WTC11 (cell line): ENCODE data around the gene APMAP.

Experiments used
- CBFB ChIP-seq: sonication (generic); formaldehyde crosslinking; IDR thresholded peaks from 2 replicates; pipeline ENCODE4 v1.8.1; 2022; ENCODE audit warnings: mild to moderate bottlenecking, low read depth, missing genetic modification reagents
- ELF4 ChIP-seq: sonication (generic); formaldehyde crosslinking; IDR thresholded peaks from 2 replicates; pipeline ENCODE4 v1.8.1; 2022; ENCODE audit warnings: low read depth, mild to moderate bottlenecking, moderate library complexity, missing genetic modification reagents
- FOXK1 ChIP-seq: sonication (generic); formaldehyde crosslinking; IDR thresholded peaks from 2 replicates; pipeline ENCODE4 v1.8.0; 2022; ENCODE audit warnings: mild to moderate bottlenecking, moderate library complexity, missing genetic modification reagents
- FOXP1 ChIP-seq: sonication (generic); formaldehyde crosslinking; IDR thresholded peaks from 2 replicates; pipeline ENCODE4 v1.8.0; 2022; ENCODE audit warnings: missing genetic modification reagents, mild to moderate bottlenecking, moderate library complexity, borderline replicate concordance
- NFYB ChIP-seq: sonication (generic); formaldehyde crosslinking; conservative IDR thresholded peaks from 2 replicates; pipeline ENCODE4 v1.8.0; 2022; ENCODE audit warnings: low read depth, missing genetic modification reagents
- NR3C1 ChIP-seq: sonication (generic); formaldehyde crosslinking; conservative IDR thresholded peaks from 2 replicates; pipeline ENCODE4 v1.8.1; 2023; ENCODE audit warnings: low read depth, mild to moderate bottlenecking, missing genetic modification reagents
- TCF7 ChIP-seq: sonication (generic); formaldehyde crosslinking; IDR thresholded peaks from 2 replicates; pipeline ENCODE4 v1.8.0; 2022; ENCODE audit warnings: mild to moderate bottlenecking, low read depth, missing genetic modification reagents, moderate library complexity
- TF ChIP-seq, protein P1 (sequence below): fragments of 200-600 bp; IDR thresholded peaks from 2 replicates; pipeline ENCODE4 v1.8.0; 2022; ENCODE audit warnings: antibody characterized with exemption
- TF ChIP-seq, protein P2 (sequence below): sonication (generic); formaldehyde crosslinking; IDR thresholded peaks from 2 replicates; pipeline ENCODE4 v1.8.0; 2023; ENCODE audit warnings: missing genetic modification reagents, mild to moderate bottlenecking, borderline replicate concordance
- TF ChIP-seq, protein P3 (sequence below): sonication (generic); formaldehyde crosslinking; IDR thresholded peaks from 2 replicates; pipeline ENCODE4 v1.8.0; 2022; ENCODE audit warnings: mild to moderate bottlenecking, missing genetic modification reagents
- TF ChIP-seq, protein P4 (sequence below): sonication (generic); formaldehyde crosslinking; IDR thresholded peaks from 2 replicates; pipeline ENCODE4 v1.8.0; 2023; ENCODE audit warnings: mild to moderate bottlenecking, missing genetic modification reagents
- TF ChIP-seq, protein P5 (sequence below): sonication (generic); formaldehyde crosslinking; IDR thresholded peaks from 2 replicates; pipeline ENCODE4 v1.8.1; 2023; ENCODE audit warnings: mild to moderate bottlenecking, missing genetic modification reagents, moderate library complexity
- TF ChIP-seq, protein P6 (sequence below): sonication (generic); formaldehyde crosslinking; IDR thresholded peaks from 2 replicates; pipeline ENCODE4 v1.8.0; 2022; ENCODE audit warnings: mild to moderate bottlenecking, missing genetic modification reagents

DNA sequence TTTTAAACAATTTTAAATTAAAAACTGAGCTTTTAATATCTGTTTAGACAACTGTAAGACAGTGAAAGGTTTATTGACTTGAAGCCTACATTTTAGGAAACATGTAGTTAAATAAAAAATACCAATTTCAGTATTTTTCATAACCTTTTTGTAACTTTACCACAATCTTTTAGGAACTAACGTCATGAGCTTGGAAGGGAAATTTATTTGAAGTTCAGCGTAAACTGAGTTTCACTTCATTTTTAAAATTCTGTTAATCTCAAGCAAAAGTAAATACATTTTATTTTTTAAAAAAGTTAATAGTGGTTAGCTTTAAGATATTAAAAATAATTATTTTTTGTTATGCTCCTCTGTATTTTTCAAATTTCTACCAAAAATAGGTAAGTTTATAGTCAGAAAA lies 38.0 kb downstream of the APMAP start:
- TF ChIP-seq, protein P1, sequence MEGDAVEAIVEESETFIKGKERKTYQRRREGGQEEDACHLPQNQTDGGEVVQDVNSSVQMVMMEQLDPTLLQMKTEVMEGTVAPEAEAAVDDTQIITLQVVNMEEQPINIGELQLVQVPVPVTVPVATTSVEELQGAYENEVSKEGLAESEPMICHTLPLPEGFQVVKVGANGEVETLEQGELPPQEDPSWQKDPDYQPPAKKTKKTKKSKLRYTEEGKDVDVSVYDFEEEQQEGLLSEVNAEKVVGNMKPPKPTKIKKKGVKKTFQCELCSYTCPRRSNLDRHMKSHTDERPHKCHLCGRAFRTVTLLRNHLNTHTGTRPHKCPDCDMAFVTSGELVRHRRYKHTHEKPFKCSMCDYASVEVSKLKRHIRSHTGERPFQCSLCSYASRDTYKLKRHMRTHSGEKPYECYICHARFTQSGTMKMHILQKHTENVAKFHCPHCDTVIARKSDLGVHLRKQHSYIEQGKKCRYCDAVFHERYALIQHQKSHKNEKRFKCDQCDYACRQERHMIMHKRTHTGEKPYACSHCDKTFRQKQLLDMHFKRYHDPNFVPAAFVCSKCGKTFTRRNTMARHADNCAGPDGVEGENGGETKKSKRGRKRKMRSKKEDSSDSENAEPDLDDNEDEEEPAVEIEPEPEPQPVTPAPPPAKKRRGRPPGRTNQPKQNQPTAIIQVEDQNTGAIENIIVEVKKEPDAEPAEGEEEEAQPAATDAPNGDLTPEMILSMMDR, result no peak
- no peak for TF ChIP-seq NFYB
- TF ChIP-seq, protein P2, sequence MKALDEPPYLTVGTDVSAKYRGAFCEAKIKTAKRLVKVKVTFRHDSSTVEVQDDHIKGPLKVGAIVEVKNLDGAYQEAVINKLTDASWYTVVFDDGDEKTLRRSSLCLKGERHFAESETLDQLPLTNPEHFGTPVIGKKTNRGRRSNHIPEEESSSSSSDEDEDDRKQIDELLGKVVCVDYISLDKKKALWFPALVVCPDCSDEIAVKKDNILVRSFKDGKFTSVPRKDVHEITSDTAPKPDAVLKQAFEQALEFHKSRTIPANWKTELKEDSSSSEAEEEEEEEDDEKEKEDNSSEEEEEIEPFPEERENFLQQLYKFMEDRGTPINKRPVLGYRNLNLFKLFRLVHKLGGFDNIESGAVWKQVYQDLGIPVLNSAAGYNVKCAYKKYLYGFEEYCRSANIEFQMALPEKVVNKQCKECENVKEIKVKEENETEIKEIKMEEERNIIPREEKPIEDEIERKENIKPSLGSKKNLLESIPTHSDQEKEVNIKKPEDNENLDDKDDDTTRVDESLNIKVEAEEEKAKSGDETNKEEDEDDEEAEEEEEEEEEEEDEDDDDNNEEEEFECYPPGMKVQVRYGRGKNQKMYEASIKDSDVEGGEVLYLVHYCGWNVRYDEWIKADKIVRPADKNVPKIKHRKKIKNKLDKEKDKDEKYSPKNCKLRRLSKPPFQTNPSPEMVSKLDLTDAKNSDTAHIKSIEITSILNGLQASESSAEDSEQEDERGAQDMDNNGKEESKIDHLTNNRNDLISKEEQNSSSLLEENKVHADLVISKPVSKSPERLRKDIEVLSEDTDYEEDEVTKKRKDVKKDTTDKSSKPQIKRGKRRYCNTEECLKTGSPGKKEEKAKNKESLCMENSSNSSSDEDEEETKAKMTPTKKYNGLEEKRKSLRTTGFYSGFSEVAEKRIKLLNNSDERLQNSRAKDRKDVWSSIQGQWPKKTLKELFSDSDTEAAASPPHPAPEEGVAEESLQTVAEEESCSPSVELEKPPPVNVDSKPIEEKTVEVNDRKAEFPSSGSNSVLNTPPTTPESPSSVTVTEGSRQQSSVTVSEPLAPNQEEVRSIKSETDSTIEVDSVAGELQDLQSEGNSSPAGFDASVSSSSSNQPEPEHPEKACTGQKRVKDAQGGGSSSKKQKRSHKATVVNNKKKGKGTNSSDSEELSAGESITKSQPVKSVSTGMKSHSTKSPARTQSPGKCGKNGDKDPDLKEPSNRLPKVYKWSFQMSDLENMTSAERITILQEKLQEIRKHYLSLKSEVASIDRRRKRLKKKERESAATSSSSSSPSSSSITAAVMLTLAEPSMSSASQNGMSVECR (CRISPR knock-in tag), result no peak
- TF ChIP-seq, protein P3, sequence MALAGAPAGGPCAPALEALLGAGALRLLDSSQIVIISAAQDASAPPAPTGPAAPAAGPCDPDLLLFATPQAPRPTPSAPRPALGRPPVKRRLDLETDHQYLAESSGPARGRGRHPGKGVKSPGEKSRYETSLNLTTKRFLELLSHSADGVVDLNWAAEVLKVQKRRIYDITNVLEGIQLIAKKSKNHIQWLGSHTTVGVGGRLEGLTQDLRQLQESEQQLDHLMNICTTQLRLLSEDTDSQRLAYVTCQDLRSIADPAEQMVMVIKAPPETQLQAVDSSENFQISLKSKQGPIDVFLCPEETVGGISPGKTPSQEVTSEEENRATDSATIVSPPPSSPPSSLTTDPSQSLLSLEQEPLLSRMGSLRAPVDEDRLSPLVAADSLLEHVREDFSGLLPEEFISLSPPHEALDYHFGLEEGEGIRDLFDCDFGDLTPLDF (CRISPR knock-in tag), result no peak
- TF ChIP-seq CBFB (CRISPR knock-in tag), result no peak
- TF ChIP-seq ELF4 (CRISPR knock-in tag), result no peak
- TF ChIP-seq, protein P4, sequence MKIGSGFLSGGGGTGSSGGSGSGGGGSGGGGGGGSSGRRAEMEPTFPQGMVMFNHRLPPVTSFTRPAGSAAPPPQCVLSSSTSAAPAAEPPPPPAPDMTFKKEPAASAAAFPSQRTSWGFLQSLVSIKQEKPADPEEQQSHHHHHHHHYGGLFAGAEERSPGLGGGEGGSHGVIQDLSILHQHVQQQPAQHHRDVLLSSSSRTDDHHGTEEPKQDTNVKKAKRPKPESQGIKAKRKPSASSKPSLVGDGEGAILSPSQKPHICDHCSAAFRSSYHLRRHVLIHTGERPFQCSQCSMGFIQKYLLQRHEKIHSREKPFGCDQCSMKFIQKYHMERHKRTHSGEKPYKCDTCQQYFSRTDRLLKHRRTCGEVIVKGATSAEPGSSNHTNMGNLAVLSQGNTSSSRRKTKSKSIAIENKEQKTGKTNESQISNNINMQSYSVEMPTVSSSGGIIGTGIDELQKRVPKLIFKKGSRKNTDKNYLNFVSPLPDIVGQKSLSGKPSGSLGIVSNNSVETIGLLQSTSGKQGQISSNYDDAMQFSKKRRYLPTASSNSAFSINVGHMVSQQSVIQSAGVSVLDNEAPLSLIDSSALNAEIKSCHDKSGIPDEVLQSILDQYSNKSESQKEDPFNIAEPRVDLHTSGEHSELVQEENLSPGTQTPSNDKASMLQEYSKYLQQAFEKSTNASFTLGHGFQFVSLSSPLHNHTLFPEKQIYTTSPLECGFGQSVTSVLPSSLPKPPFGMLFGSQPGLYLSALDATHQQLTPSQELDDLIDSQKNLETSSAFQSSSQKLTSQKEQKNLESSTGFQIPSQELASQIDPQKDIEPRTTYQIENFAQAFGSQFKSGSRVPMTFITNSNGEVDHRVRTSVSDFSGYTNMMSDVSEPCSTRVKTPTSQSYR, result no peak
- TF ChIP-seq, protein P5, sequence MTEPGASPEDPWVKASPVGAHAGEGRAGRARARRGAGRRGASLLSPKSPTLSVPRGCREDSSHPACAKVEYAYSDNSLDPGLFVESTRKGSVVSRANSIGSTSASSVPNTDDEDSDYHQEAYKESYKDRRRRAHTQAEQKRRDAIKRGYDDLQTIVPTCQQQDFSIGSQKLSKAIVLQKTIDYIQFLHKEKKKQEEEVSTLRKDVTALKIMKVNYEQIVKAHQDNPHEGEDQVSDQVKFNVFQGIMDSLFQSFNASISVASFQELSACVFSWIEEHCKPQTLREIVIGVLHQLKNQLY (CRISPR knock-in tag), result no peak
- no peak for TF ChIP-seq NR3C1 (CRISPR knock-in tag)
- TF ChIP-seq FOXP1 (CRISPR knock-in tag), result no peak
- TF ChIP-seq, protein P6, sequence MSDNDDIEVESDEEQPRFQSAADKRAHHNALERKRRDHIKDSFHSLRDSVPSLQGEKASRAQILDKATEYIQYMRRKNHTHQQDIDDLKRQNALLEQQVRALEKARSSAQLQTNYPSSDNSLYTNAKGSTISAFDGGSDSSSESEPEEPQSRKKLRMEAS (CRISPR knock-in tag), result no peak
- TF ChIP-seq FOXK1 (CRISPR knock-in tag), result no peak
- no peak for TF ChIP-seq TCF7 (CRISPR knock-in tag)
